Endothelial cell of umbilical vein (primary cell): ENCODE measurements around the gene CAMK2N2. TPM values are rescaled to one million over a fixed set of nuclear protein-coding genes. Genes with fewer than 3 reads are reported as not detected.

Experiments used
- BruUV-seq: library from RNA; stranded (reverse); fragments of 400-500 nt; replicated peaks from 2 replicates; lab custom pipeline; 2021; lab: Mats Ljungman, UMichigan
- CTCF ChIA-PET: fragments of 300-600, 350-600 bp; sonication (Branson Sonifier 250); formaldehyde crosslinking; loops from one replicate; lab custom pipeline; 2021; ENCODE audit warnings: antibody characterized with exemption, inconsistent platforms; lab: Charles Lee
- POLR2A ChIA-PET: fragments of 300-600, 350-600 bp; sonication (Branson Sonifier 250); formaldehyde crosslinking; loops from one replicate; lab custom pipeline; 2021; ENCODE audit warnings: antibody characterized with exemption, inconsistent platforms; lab: Charles Lee
- DNase-seq: peaks from one replicate; pipeline ENCODE4 v3.0.0-alpha.2; 2011; ENCODE audit warnings: low read depth, low spot score
- FAIRE-seq: peaks from 2 replicates; lab custom pipeline; 2011; peaks lifted over from hg19 to GRCh38; lab: Jason Lieb, UNC
- H2AFZ ChIP-seq: 2 replicates; pipeline ENCODE4 v1.6.0; 2012; ENCODE audit warnings: low read depth, low read length, control low read depth, inconsistent platforms
- H3K27ac ChIP-seq: 2 replicates; pipeline ENCODE4 v1.5.1; 2011; ENCODE audit warnings: low read depth, mild to moderate bottlenecking, control low read depth, low read length, moderate library complexity; ENCODE audit not compliant: insufficient read depth
- H3K27me3 ChIP-seq, 2 experiments: 2 replicates each; pipeline versions ENCODE4 v1.6.0 to v1.6.1; 2011; ENCODE audit warnings: low read length in 2 of 2, mixed read lengths in 1 of 2; ENCODE audit not compliant: control insufficient read depth in 2 of 2, insufficient read depth in 2 of 2
- H3K36me3 ChIP-seq, 2 experiments: 2 replicates in 1 of 2; 3 replicates in 1 of 2; pipeline ENCODE4 v1.5.1; 2011; ENCODE audit warnings: low read length in 2 of 2, mild to moderate bottlenecking in 1 of 2, moderate library complexity in 1 of 2; ENCODE audit not compliant: control insufficient read depth in 2 of 2, insufficient read depth in 2 of 2; ENCODE audit errors: extremely low read depth in 1 of 2
- H3K4me1 ChIP-seq: 3 replicates; pipeline ENCODE4 v1.5.1; 2011; ENCODE audit warnings: mild to moderate bottlenecking, low read length; ENCODE audit not compliant: control insufficient read depth, insufficient read depth; ENCODE audit errors: extremely low read depth
- H3K4me2 ChIP-seq: 2 replicates; pipeline ENCODE4 v1.6.1; 2011; ENCODE audit warnings: low read length, control low read depth, mixed read lengths; ENCODE audit not compliant: insufficient read depth
- H3K4me3 ChIP-seq, 3 experiments: fragments of 200-600 bp in 1 of 3; sonication (generic), shearing (Covaris generic) in 1 of 3; replicated peaks in 1 of 3; 2 replicates each; pipeline ENCODE4 v1.5.1; 2011 to 2016; ENCODE audit warnings: control low read depth in 3 of 3, low read length in 3 of 3, mild to moderate bottlenecking in 2 of 3, inconsistent platforms in 1 of 3, low read depth in 1 of 3, moderate library complexity in 1 of 3; ENCODE audit not compliant: insufficient read depth in 1 of 3
- H3K79me2 ChIP-seq: 2 replicates; pipeline ENCODE4 v1.6.0; 2012; ENCODE audit warnings: low read length, inconsistent platforms; ENCODE audit not compliant: control insufficient read depth, insufficient read depth
- H3K9ac ChIP-seq: replicated peaks from 2 replicates; pipeline ENCODE3; 2011; ENCODE audit warnings: low read length, control low read depth; ENCODE audit not compliant: insufficient read depth; ENCODE audit errors: extremely low read depth
- H3K9me1 ChIP-seq: replicated peaks from 3 replicates; pipeline ENCODE4 v1.6.0; 2011; ENCODE audit warnings: mild to moderate bottlenecking, low read length; ENCODE audit not compliant: control insufficient read depth, insufficient read depth; ENCODE audit errors: extremely low read depth
- H3K9me3 ChIP-seq: replicated peaks from 2 replicates; pipeline ENCODE4 v1.5.1; 2012; ENCODE audit warnings: low read length, inconsistent platforms; ENCODE audit not compliant: control insufficient read depth, insufficient read depth
- H4K20me1 ChIP-seq: replicated peaks from 2 replicates; pipeline ENCODE3; 2011; ENCODE audit warnings: mild to moderate bottlenecking, low read length; ENCODE audit not compliant: control insufficient read depth, insufficient read depth; ENCODE audit errors: extremely low read depth
- CTCF ChIP-seq, 2 donors: IDR thresholded peaks; 1 replicate in 1 of 2; 2 replicates in 1 of 2; pipeline ENCODE4 v1.5.1; 2011; ENCODE audit warnings: low read length in 2 of 2, mild to moderate bottlenecking in 2 of 2, moderate library complexity in 2 of 2, control low read depth in 1 of 2, inconsistent platforms in 1 of 2, low read depth in 1 of 2; ENCODE audit not compliant: insufficient read depth in 1 of 2; ENCODE audit errors: extremely low read depth in 1 of 2
- EZH2 ChIP-seq: IDR thresholded peaks from 2 replicates; pipeline ENCODE4 v1.6.1; 2012; ENCODE audit warnings: borderline replicate concordance, low read depth, mild to moderate bottlenecking, moderate library complexity, low read length, inconsistent platforms; ENCODE audit not compliant: severe bottlenecking
- FOS ChIP-seq: IDR thresholded peaks from 2 replicates; pipeline ENCODE4 v1.6.1; 2011; ENCODE audit warnings: mild to moderate bottlenecking, low read length, moderate library complexity, borderline replicate concordance; ENCODE audit not compliant: insufficient read depth
- GATA2 ChIP-seq: IDR thresholded peaks from 2 replicates; pipeline ENCODE4 v1.7.0; 2011; ENCODE audit warnings: low read depth, mild to moderate bottlenecking, moderate library complexity, mixed read lengths, low read length; ENCODE audit not compliant: insufficient read length, insufficient read depth
- MAX ChIP-seq: IDR thresholded peaks from 2 replicates; pipeline ENCODE4 v1.6.1; 2011; ENCODE audit not compliant: insufficient read depth, insufficient read length
- MYC ChIP-seq: IDR thresholded peaks from one replicate; pipeline ENCODE4 v1.6.1; 2011; ENCODE audit warnings: mild to moderate bottlenecking, low read depth, low read length
- POLR2A ChIP-seq: IDR thresholded peaks from 2 replicates; pipeline ENCODE4 v1.6.1; 2012; ENCODE audit warnings: low read depth, mild to moderate bottlenecking, control low read depth, low read length
- POLR2AphosphoS5 ChIP-seq: IDR thresholded peaks from 2 replicates; pipeline ENCODE4 v1.6.1; 2012; ENCODE audit warnings: low read depth, mild to moderate bottlenecking, control low read depth, low read length, moderate library complexity; ENCODE audit not compliant: insufficient read depth
- dilution Hi-C: fragments of 300-500 bp; cut with MboI; formaldehyde crosslinking; loops from one replicate; pipeline ENCODE4 v1.15.0; 2019; ENCODE audit warnings: low sequenced_read_pairs; ENCODE audit not compliant: extremely low pct_ligation_motif_present
- intact Hi-C: fragments of 100-400 bp; cut with micrococcal nuclease; formaldehyde crosslinking; loops from one replicate; pipeline ENCODE4 v1.10.0; 2022
- polyA plus RNA-seq, 4 experiments: library from polyadenylated mRNA; depleted of rRNA in 3 of 4; stranded (reverse) in 3 of 4; unstranded in 1 of 4; fragments of >200 nt; gene quantifications; 2 replicates each; pipeline versions ENCODE4 v1.2.1 to v1.2.3, GENCODE V29; 2011 to 2012; ENCODE audit warnings: missing spikeins in 1 of 4
- total RNA-seq: library from RNA; stranded (reverse); gene quantifications from 2 replicates; pipeline ENCODE4 v1.2.3, GENCODE V29; 2021

Gene CAMK2N2
- total and polyA plus RNA-seq, 2 donors (not counting 3 experiments of a cell fraction or from before 2014, with no cell fraction given) = 0.11 TPM; not detected in 1

GRCh38 chr3:184228376-184229137 lies 32.8 kb downstream of the CAMK2N2 start:
- BruUV-seq = no TSS peak
- Histone ChIP-seq H4K20me1 (no peaks in the 10 kb centered on the region), H3K4me1 (peaks cover 4% of the 10 kb centered on the region), H3K9ac (no peak overlapping the region), H3K27ac (no peak overlapping the region), H2AFZ (no peak overlapping the region), H3K4me3 (no peak overlapping the region), H3K4me2 (no peak overlapping the region), H3K9me3 (no peaks in the 10 kb centered on the region), H3K27me3 (peaks cover 38 to 57% of the 10 kb centered on the region in 2 experiments), H3K79me2 (no peaks in the 10 kb centered on the region), H3K9me1 (no peaks in the 10 kb centered on the region), H3K36me3 (no peaks in the 10 kb centered on the region)
- DNase-seq (no peak), FAIRE-seq (no peak)
- intact Hi-C loops = loop anchor here (5.0 kb wide), 1 partner anchor 41 kb away; the partner anchor contains the start of gene ABCF3
- POLR2A ChIA-PET = no interaction called here
- dilution Hi-C loops = no loop called here
- CTCF ChIA-PET = interaction anchor here (0.6 to 4.3 kb wide), 38 partner anchors 11 to 331 kb away, joined by 3 to 98 read pairs (median 6); partner anchors contain the start of genes ABCF3, CAMK2N2, DVL3 and EEF1AKMT4
- TF ChIP-seq POLR2A (no peak), FOS (no peak), MAX (no peak), MYC (no peak), EZH2 (no peak), POLR2AphosphoS5 (no peak), GATA2 (no peak), CTCF (IDR thresholded peaks at IDR 0.05; ENCODE audit: extremely low read depth in 1 of 2, insufficient read depth in 1 of 2, low read depth in 1 of 2, low read length in 2 of 2) (no peak)
